Stomach smooth muscle (tissue), 2 donors: ENCODE measurements around the gene TNFRSF19.

Source experiments
- H3K27ac ChIP-seq: one replicate; pipeline ENCODE4 v1.7.0; 2013; ENCODE audit warnings: mild to moderate bottlenecking, low read length, inconsistent platforms
- H3K27me3 ChIP-seq, 2 donors: one replicate each; pipeline ENCODE4 v1.7.0; 2013; ENCODE audit warnings: low read length in 2 of 2; ENCODE audit not compliant: insufficient read depth in 2 of 2, control insufficient read depth in 1 of 2
- H3K36me3 ChIP-seq, 2 donors: one replicate each; pipeline ENCODE4 v1.7.0; 2013; ENCODE audit warnings: low read length in 2 of 2; ENCODE audit not compliant: control insufficient read depth in 2 of 2, insufficient read depth in 2 of 2
- H3K4me1 ChIP-seq: one replicate; pipeline ENCODE4 v1.7.0; 2013; ENCODE audit warnings: low read length; ENCODE audit not compliant: control insufficient read depth, insufficient read depth
- H3K4me3 ChIP-seq, 2 donors: one replicate each; pipeline ENCODE4 v1.7.0; 2013; ENCODE audit warnings: low read length in 2 of 2
- H3K9ac ChIP-seq, 2 donors: one replicate each; pipeline ENCODE4 v1.7.0; 2013; ENCODE audit warnings: low read length in 2 of 2, mild to moderate bottlenecking in 1 of 2
- H3K9me3 ChIP-seq, 2 donors: one replicate each; pipeline ENCODE4 v1.7.0; 2013; ENCODE audit warnings: low read length in 2 of 2; ENCODE audit not compliant: control insufficient read depth in 2 of 2
- donor health status: healthy.
- donor health status: Pancreatic carcinoma.

The TNFRSF19 gene

GRCh38 chr13:23628765-23629565 is 58.8 kb downstream of the TNFRSF19 start:
- no peak overlapping the region for H3K27ac ChIP-seq
- H3K27me3 ChIP-seq = peaks cover 0 to 4% of the 10 kb centered on the region in 2 donors

GRCh38 chr13:23629566-23630272 is 59.5 kb downstream of the TNFRSF19 start:
- Histone ChIP-seq H3K27me3 (peaks cover 0 to 4% of the 10 kb centered on the region in 2 donors), H3K36me3 (no peaks in the 10 kb centered on the region), H3K9me3 (no peaks in the 10 kb centered on the region), H3K4me1 (peaks cover 2% of the 10 kb centered on the region), H3K9ac (no peak overlapping the region), H3K27ac (no peak overlapping the region), H3K4me3 (no peak overlapping the region)

More at GRCh38 chr13:23628765-23629565, 58.8 kb downstream of the TNFRSF19 start:
- Histone ChIP-seq H3K9me3 (no peaks in the 10 kb centered on the region), H3K36me3 (no peaks in the 10 kb centered on the region), H3K9ac (no peak overlapping the region), H3K4me3 (no peak overlapping the region), H3K4me1 (peaks cover 2% of the 10 kb centered on the region)

GRCh38 chr13:23630349-23631093 is 60.3 kb downstream of the TNFRSF19 start:
- H3K27me3 ChIP-seq = peaks cover 0 to 4% of the 10 kb centered on the region in 2 donors
- peaks cover 2% of the 10 kb centered on the region for H3K4me1 ChIP-seq

GRCh38 chr13:23631311-23632047 is 61.3 kb downstream of the TNFRSF19 start:
- Histone ChIP-seq H3K9me3 (no peaks in the 10 kb centered on the region), H3K4me1 (peaks cover 2% of the 10 kb centered on the region), H3K4me3 (no peak overlapping the region), H3K36me3 (no peaks in the 10 kb centered on the region), H3K9ac (no peak overlapping the region), H3K27ac (no peak overlapping the region), H3K27me3 (peaks cover 0 to 4% of the 10 kb centered on the region in 2 donors)

More at GRCh38 chr13:23630349-23631093, 60.3 kb downstream of the TNFRSF19 start:
- no peaks in the 10 kb centered on the region for H3K9me3 ChIP-seq
- H3K27ac ChIP-seq = no peak overlapping the region
- no peaks in the 10 kb centered on the region for H3K36me3 ChIP-seq
- no peak overlapping the region for H3K4me3 ChIP-seq
- H3K9ac ChIP-seq = no peak overlapping the region

- Histone ChIP-seq H3K36me3 (no peaks in the 10 kb centered on the region), H3K4me1 (peaks cover 2% of the 10 kb centered on the region), H3K9me3 (no peaks in the 10 kb centered on the region), H3K4me3 (no peak overlapping the region), H3K9ac (no peak overlapping the region), H3K27me3 (peaks cover 0 to 4% of the 10 kb centered on the region in 2 donors), H3K27ac (no peak overlapping the region)
These were observed 61.9 kb downstream of the TNFRSF19 start for GRCh38 chr13:23632048-23632582.

- H3K27me3 ChIP-seq = peaks cover 0 to 4% of the 10 kb centered on the region in 2 donors
- no peaks in the 10 kb centered on the region for H3K36me3 ChIP-seq
- H3K27ac ChIP-seq = no peak overlapping the region
- peaks cover 2% of the 10 kb centered on the region for H3K4me1 ChIP-seq
- H3K4me3 ChIP-seq = no peak overlapping the region
- no peak overlapping the region for H3K9ac ChIP-seq
- no peaks in the 10 kb centered on the region for H3K9me3 ChIP-seq
These were observed 62.5 kb downstream of the TNFRSF19 start for GRCh38 chr13:23632741-23633140.

- Histone ChIP-seq H3K9me3 (no peaks in the 10 kb centered on the region), H3K4me1 (no peaks in the 10 kb centered on the region), H3K27ac (no peak overlapping the region), H3K27me3 (no peaks in the 10 kb centered on the region), H3K36me3 (no peaks in the 10 kb centered on the region), H3K9ac (no peak overlapping the region), H3K4me3 (no peak overlapping the region)
These were observed 64.7 kb downstream of the TNFRSF19 start for GRCh38 chr13:23634897-23635296.

- Histone ChIP-seq H3K36me3 (no peaks in the 10 kb centered on the region), H3K9ac (no peak overlapping the region), H3K4me1 (no peaks in the 10 kb centered on the region), H3K4me3 (no peak overlapping the region), H3K27ac (no peak overlapping the region), H3K9me3 (no peaks in the 10 kb centered on the region), H3K27me3 (no peaks in the 10 kb centered on the region)
These were observed 66.1 kb downstream of the TNFRSF19 start for GRCh38 chr13:23636360-23636759.

- no peak overlapping the region for H3K9ac ChIP-seq
- H3K27ac ChIP-seq = no peak overlapping the region
- no peak overlapping the region for H3K4me3 ChIP-seq
- no peaks in the 10 kb centered on the region for H3K36me3 ChIP-seq
- no peaks in the 10 kb centered on the region for H3K9me3 ChIP-seq
- H3K4me1 ChIP-seq = no peaks in the 10 kb centered on the region
- H3K27me3 ChIP-seq = no peaks in the 10 kb centered on the region
These were observed 67.6 kb downstream of the TNFRSF19 start for GRCh38 chr13:23637829-23638228.

- no peak overlapping the region for H3K9ac ChIP-seq
- no peaks in the 10 kb centered on the region for H3K27me3 ChIP-seq
- no peaks in the 10 kb centered on the region for H3K9me3 ChIP-seq
- H3K4me3 ChIP-seq = no peak overlapping the region
- H3K4me1 ChIP-seq = no peaks in the 10 kb centered on the region
- H3K27ac ChIP-seq = no peak overlapping the region
- no peaks in the 10 kb centered on the region for H3K36me3 ChIP-seq
These were observed 69.5 kb downstream of the TNFRSF19 start for GRCh38 chr13:23639674-23640073.
